ENCODE data around the gene CCDC6. TPM values are rescaled to one million over a fixed set of nuclear protein-coding genes. Genes with fewer than 3 reads are reported as not detected.

The CCDC6 gene
- total RNA-seq, 4 donors from 2014 or later = 20.1 to 30.6 (median 24.1) TPM

- no peaks in the 10 kb centered on the region for H3K4me1 ChIP-seq
- DNase-seq (ENCODE audit: low spot score in 2 of 2) = no peak
- TF ChIP-seq EP300 (IDR thresholded peaks at IDR 0.05) (no peak), POLR2A (IDR thresholded peaks at IDR 0.05) (no peak)
- TF ChIP-seq, protein P1, sequence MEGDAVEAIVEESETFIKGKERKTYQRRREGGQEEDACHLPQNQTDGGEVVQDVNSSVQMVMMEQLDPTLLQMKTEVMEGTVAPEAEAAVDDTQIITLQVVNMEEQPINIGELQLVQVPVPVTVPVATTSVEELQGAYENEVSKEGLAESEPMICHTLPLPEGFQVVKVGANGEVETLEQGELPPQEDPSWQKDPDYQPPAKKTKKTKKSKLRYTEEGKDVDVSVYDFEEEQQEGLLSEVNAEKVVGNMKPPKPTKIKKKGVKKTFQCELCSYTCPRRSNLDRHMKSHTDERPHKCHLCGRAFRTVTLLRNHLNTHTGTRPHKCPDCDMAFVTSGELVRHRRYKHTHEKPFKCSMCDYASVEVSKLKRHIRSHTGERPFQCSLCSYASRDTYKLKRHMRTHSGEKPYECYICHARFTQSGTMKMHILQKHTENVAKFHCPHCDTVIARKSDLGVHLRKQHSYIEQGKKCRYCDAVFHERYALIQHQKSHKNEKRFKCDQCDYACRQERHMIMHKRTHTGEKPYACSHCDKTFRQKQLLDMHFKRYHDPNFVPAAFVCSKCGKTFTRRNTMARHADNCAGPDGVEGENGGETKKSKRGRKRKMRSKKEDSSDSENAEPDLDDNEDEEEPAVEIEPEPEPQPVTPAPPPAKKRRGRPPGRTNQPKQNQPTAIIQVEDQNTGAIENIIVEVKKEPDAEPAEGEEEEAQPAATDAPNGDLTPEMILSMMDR (IDR thresholded peaks at IDR 0.05) = no peak
- no peak overlapping the region for H3K27ac ChIP-seq
- H3K36me3 ChIP-seq = no peaks in the 10 kb centered on the region
- H3K9me3 ChIP-seq = no peaks in the 10 kb centered on the region
- H3K27me3 ChIP-seq = no peaks in the 10 kb centered on the region
- H3K4me3 ChIP-seq = no peak overlapping the region
Measured at GRCh38 chr10:59741048-59741447, 165.3 kb downstream of the CCDC6 start.

Other genes with a start within 250 kb of the CCDC6 start
- gene SLC16A9, start 196.7 kb downstream of the CCDC6 start, total RNA-seq = 1 to 10 TPM in 2 of 4 donors, under 1 TPM in 2; 0.44 to 2.3 (median 1.3) TPM
- not detected for gene MRLN, start 153.1 kb downstream of the CCDC6 start, total RNA-seq